ENCODE measurements around the gene SASH1. TPM values are rescaled to one million over a fixed set of nuclear protein-coding genes. Genes with fewer than 3 reads are reported as not detected.

The SASH1 gene
- polyA plus RNA-seq, 1 experiment, result 27.0 TPM

- CTCF ChIA-PET, result no interaction called here
These were observed 83.8 kb downstream of the SASH1 start for GRCh38 chr6:148426317-148426977.

GRCh38 chr6:148427333-148427732 is 84.7 kb downstream of the SASH1 start:
- ChIA-PET POLR2A (no interaction called here), CTCF (no interaction called here)
- Histone ChIP-seq H3K27ac (ENCODE audit: low read depth, low read length) (no peak overlapping the region), H3K27me3 (ENCODE audit: control insufficient read depth, insufficient read depth, low read length) (no peaks in the 10 kb centered on the region), H3K9me3 (ENCODE audit: control insufficient read depth, insufficient read depth, low read length) (no peaks in the 10 kb centered on the region; the same call in 1 of the 2 replicates), H3K4me3 (ENCODE audit: low read depth, low read length) (no peak overlapping the region)
- DNase-seq (ENCODE audit: low read depth, low spot score), result no peak
- no peak for TF ChIP-seq CTCF (IDR thresholded peaks at IDR 0.05; ENCODE audit: low read depth, low read length)

More at GRCh38 chr6:148426317-148426977, 83.8 kb downstream of the SASH1 start:
- H3K9me3 ChIP-seq (ENCODE audit: control insufficient read depth, insufficient read depth, low read length), result no peaks in the 10 kb centered on the region; the same call in 1 of the 2 replicates
- no peak overlapping the region for H3K27ac ChIP-seq (ENCODE audit: low read depth, low read length)
- POLR2A ChIA-PET, result no interaction called here
- H3K4me3 ChIP-seq (ENCODE audit: low read depth, low read length), result no peak overlapping the region
- TF ChIP-seq CTCF (IDR thresholded peaks at IDR 0.05; ENCODE audit: low read depth, low read length), result no peak
- no peaks in the 10 kb centered on the region for H3K27me3 ChIP-seq (ENCODE audit: control insufficient read depth, insufficient read depth, low read length)
- no peak for DNase-seq (ENCODE audit: low read depth, low spot score)

- ChIA-PET POLR2A (interaction anchor here (0.7 kb wide), 1 partner anchor 95 kb away, joined by 6 read pairs; no protein-coding TSS in a partner anchor), CTCF (interaction anchor here (1.7 kb wide), 1 partner anchor 34 kb away, joined by 7 read pairs; no protein-coding TSS in a partner anchor)
- no peak for TF ChIP-seq CTCF (IDR thresholded peaks at IDR 0.05; ENCODE audit: low read depth, low read length)
- H3K27ac ChIP-seq (ENCODE audit: low read depth, low read length), result no peak overlapping the region
- no peaks in the 10 kb centered on the region for H3K9me3 ChIP-seq (ENCODE audit: control insufficient read depth, insufficient read depth, low read length)
- H3K4me3 ChIP-seq (ENCODE audit: low read depth, low read length), result no peak overlapping the region
- no peak for DNase-seq (ENCODE audit: low read depth, low spot score)
- no peaks in the 10 kb centered on the region for H3K27me3 ChIP-seq (ENCODE audit: control insufficient read depth, insufficient read depth, low read length)
These were observed 86.8 kb downstream of the SASH1 start for GRCh38 chr6:148429423-148429822.

DNA sequence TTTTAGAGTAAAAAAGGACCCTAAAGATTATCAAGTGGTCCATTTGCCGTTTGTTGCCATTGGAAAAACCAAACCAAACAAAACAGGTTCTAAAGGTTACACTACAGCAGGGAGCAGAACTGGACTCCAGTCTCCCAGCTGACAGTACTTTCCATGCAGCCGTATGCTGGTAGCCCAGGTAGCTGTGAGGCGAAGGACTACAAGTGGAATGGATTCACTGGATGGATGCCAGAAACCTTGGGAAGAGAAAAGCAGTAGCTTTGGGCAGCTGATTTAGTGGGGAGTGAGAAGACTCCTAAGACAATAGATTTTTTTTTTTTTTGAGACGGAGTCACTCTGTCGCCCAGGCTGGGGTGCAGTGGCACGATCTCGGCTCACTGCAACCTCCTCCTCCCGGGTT is 88.3 kb downstream of the SASH1 start:
- H3K9me3 ChIP-seq (ENCODE audit: control insufficient read depth, insufficient read depth, low read length), result no peaks in the 10 kb centered on the region; the same call in 1 of the 2 replicates
- ChIA-PET CTCF (no interaction called here), POLR2A (no interaction called here)
- H3K4me3 ChIP-seq (ENCODE audit: low read depth, low read length), result no peak overlapping the region
- H3K27ac ChIP-seq (ENCODE audit: low read depth, low read length), result no peak overlapping the region
- no peak for DNase-seq (ENCODE audit: low read depth, low spot score)
- TF ChIP-seq CTCF (IDR thresholded peaks at IDR 0.05; ENCODE audit: low read depth, low read length), result no peak
- H3K27me3 ChIP-seq (ENCODE audit: control insufficient read depth, insufficient read depth, low read length), result no peaks in the 10 kb centered on the region

GRCh38 chr6:148431413-148431812 is 88.8 kb downstream of the SASH1 start:
- no peak overlapping the region for H3K4me3 ChIP-seq (ENCODE audit: low read depth, low read length)
- no peaks in the 10 kb centered on the region; the same call in 1 of the 2 replicates for H3K9me3 ChIP-seq (ENCODE audit: control insufficient read depth, insufficient read depth, low read length)
- no peaks in the 10 kb centered on the region for H3K27me3 ChIP-seq (ENCODE audit: control insufficient read depth, insufficient read depth, low read length)
- POLR2A ChIA-PET, result no interaction called here
- no peak for DNase-seq (ENCODE audit: low read depth, low spot score)
- H3K27ac ChIP-seq (ENCODE audit: low read depth, low read length), result no peak overlapping the region
- no peak for TF ChIP-seq CTCF (IDR thresholded peaks at IDR 0.05; ENCODE audit: low read depth, low read length)
- CTCF ChIA-PET, result no interaction called here
